Measurements from ENCODE around the gene AGAP2. TPM values are rescaled to one million over a fixed set of nuclear protein-coding genes. Genes with fewer than 3 reads are reported as not detected.

The AGAP2 gene
- total RNA-seq (2022; extraction: Qiagen RNA extraction) = 0.12 to 0.27 TPM (median 0.15 TPM) in 5 replicates

DNA sequence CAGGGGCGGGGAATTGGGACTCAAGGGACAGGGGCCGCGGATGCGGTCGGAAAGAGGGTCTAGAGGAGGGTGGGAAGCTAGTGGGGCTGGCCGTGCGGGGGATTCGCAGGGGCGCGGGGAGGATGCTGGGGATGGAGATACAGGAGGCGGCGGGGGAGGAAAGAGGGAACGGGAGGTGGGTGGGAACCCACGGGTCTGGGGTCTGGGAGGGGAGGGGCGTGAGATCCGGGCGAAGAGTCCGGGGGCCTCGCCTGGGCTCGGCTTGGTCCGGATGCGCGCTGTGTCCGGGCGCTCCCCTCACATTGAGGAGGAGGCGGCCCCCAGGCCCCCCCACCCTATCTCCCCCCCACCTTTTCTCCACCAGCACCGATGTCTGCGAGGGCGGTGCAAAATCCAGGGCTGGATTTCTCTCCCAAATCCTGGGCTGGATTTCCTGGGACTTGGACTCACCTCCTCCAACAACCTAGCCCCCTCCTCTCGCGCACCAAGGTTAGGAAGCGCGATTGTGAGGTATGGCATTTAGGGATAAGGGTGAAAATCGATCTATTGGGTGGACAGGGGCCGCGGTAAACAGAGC, at the start of gene AGAP2:
Gene AGAP2, minus strand, starts transcription at position 82 of the 577 bp plus-strand sequence. CDS start 496 bp downstream, outside the sequence.

GRCh38 chr12:57782608-57783465, 44.3 kb upstream of the AGAP2 start, which contains the start of gene TSFM:
Gene TSFM, plus strand, starts transcription at chr12:57782787. Its CDS starts 15 bp downstream, at chr12:57782802.

GRCh38 chr12:57772429-57773322, 34.1 kb upstream of the AGAP2 start, which contains the start of gene EEF1AKMT3:
Gene EEF1AKMT3, plus strand, starts transcription at chr12:57772614. Its CDS starts 111 bp downstream, at chr12:57772725.

GRCh38 chr12:57771873-57772428, 33.4 kb upstream of the AGAP2 start, which contains the start of gene METTL1:
Gene METTL1, minus strand, starts transcription at chr12:57772105. Its CDS starts 22 bp downstream, at chr12:57772083.

GRCh38 chr12:57766464-57767304, 28.1 kb upstream of the AGAP2 start, which contains the start of gene CYP27B1:
Gene CYP27B1, minus strand, starts transcription at chr12:57767078. Its CDS starts 37 bp downstream, at chr12:57767041.

GRCh38 chr12:57754411-57755193, 16.1 kb upstream of the AGAP2 start, which contains the start of gene MARCHF9:
Gene MARCHF9, plus strand, starts transcription at chr12:57755103. Its CDS starts 426 bp downstream, at chr12:57755529.

DNA sequence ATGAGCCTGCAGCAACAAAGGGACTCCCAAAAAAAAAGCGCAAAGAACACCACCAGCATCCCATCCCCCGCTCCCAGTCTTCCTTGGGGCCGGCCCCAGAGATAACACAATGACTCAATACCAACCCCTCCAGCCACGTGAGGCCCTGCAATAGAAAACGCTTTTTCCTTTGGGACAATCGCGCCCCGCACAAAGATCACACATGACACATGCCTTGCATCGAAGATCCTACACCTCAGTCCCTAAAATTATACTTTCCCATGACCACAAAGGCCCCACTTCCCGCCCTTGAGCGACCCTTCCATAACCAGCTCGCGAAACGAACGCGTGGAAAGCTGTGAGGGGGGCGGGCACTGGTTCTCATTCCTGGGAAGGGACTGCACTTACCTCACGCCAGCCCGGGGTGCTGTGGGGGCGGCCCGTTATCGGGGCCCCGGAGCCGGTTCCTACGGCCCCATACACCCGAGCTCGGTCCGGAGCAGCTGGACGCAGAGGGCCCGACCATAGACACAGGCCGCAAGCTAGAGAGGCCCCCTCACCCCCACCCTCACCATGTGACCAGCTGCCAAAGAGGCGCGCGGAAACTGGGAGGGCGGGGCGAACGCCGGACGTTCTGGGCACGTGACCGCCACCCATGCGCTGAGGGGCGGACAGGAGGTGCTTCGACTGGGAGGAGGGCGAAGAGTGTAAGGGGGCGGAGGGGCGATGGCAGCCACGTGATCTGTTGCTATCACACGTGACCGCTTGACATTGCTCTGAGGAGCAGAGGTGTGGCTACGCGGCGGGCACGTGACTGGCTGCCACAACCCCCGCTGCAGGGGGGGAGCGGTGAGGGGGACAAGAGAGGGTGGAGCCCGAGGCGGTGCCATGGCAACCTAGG, 13.5 kb upstream of the AGAP2 start, which contains the start of gene CDK4:
Gene CDK4, minus strand, starts transcription at position 523 of the 880 bp plus-strand sequence. CDS start 593 bp downstream, outside the sequence.

GRCh38 chr12:57744777-57745484, 6.4 kb upstream of the AGAP2 start, which contains the start of gene TSPAN31:
Gene TSPAN31, plus strand, starts transcription at chr12:57745039. Its CDS starts 116 bp downstream, at chr12:57745155.

DNA sequence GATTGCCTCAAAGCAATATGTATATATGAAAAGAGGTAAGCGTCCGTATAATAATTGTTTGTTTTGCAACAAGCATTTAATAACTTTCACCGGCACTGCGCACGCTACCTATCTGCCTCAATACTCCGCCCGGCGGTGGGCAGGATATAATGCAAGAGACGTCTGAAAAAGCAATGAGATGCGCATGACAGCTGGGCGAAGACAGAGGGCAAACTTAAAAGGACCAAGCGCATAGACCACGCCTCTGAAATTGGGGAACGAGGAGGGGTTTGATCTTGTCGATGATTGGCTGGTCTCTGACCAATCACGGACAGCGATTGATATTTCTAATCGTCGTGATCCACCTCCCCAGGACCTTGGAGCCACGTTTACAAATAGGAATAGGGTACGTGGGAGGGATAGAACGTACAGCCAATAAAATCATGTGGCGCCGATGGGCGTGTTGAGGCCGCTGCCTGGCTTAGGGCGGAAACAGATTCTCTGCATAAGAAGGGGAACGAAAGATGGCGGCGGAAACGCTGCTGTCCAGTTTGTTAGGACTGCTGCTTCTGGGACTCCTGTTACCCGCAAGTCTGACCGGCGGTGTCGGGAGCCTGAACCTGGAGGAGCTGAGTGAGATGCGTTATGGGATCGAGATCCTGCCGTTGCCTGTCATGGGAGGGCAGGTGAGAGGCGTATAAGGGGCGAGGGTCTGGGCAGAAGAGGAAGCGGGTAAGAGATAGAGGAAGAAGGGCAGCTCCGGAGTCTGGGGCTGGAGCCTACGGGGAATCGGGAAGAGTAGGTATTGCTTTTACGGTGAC, 44.7 kb downstream of the AGAP2 start, which contains the start of gene OS9:
Gene OS9, plus strand, starts transcription at position 474 of the 800 bp plus-strand sequence. Its CDS starts 30 bp downstream, at position 504.

Other genes starting within 250 kb of the AGAP2 start
- 29.1 to 35.1 TPM (median 30.6 TPM) in 5 replicates for gene DDIT3, start 218.2 kb downstream of the AGAP2 start, total RNA-seq (2022; extraction: Qiagen RNA extraction)
- gene MBD6, start 215.9 kb downstream of the AGAP2 start, total RNA-seq (2022; extraction: Qiagen RNA extraction) = 18.9 to 33.3 TPM (median 27.2 TPM) in 5 replicates
- gene DCTN2, start 191.6 kb downstream of the AGAP2 start, total RNA-seq (2022; extraction: Qiagen RNA extraction) = 111 to 169 TPM (median 122 TPM) in 5 replicates
- 0.10 to 0.36 TPM (median 0.24 TPM) in 5 replicates for gene KIF5A, start 188.7 kb downstream of the AGAP2 start, total RNA-seq (2022; extraction: Qiagen RNA extraction)
- 37.8 to 45.2 TPM (median 40.1 TPM) in 5 replicates for gene PIP4K2C, start 147.6 kb downstream of the AGAP2 start, total RNA-seq (2022; extraction: Qiagen RNA extraction)
- 14.1 to 19.9 TPM (median 19.8 TPM) in 5 replicates for gene DTX3, start 133.9 kb downstream of the AGAP2 start, total RNA-seq (2022; extraction: Qiagen RNA extraction)
- 4.8 to 6.9 TPM (median 6.3 TPM) in 5 replicates for gene ARHGEF25, start 127.3 kb downstream of the AGAP2 start, total RNA-seq (2022; extraction: Qiagen RNA extraction)
- gene B4GALNT1, start 105.5 kb downstream of the AGAP2 start, total RNA-seq (2022; extraction: Qiagen RNA extraction) = 33.2 to 55.1 TPM (median 48.9 TPM) in 5 replicates
- 114 to 128 TPM (median 119 TPM) in 5 replicates for gene OS9, start 44.6 kb downstream of the AGAP2 start, total RNA-seq (2022; extraction: Qiagen RNA extraction)
- 15.6 to 21.9 TPM (median 16.7 TPM) in 5 replicates for gene TSPAN31, start 6.3 kb upstream of the AGAP2 start, total RNA-seq (2022; extraction: Qiagen RNA extraction)
- gene CDK4, start 13.6 kb upstream of the AGAP2 start, total RNA-seq (2022; extraction: Qiagen RNA extraction) = 245 to 292 TPM (median 255 TPM) in 5 replicates
- gene MARCHF9, start 16.4 kb upstream of the AGAP2 start, total RNA-seq (2022; extraction: Qiagen RNA extraction) = 6.3 to 8.4 TPM (median 7.9 TPM) in 5 replicates
- 1.2 to 3.7 TPM (median 2.0 TPM) in 5 replicates for gene CYP27B1, start 28.3 kb upstream of the AGAP2 start, total RNA-seq (2022; extraction: Qiagen RNA extraction)
- gene METTL1, start 33.4 kb upstream of the AGAP2 start, total RNA-seq (2022; extraction: Qiagen RNA extraction) = 54.5 to 55.9 TPM (median 55.3 TPM) in 5 replicates
- 4.3 to 6.2 TPM (median 6.0 TPM) in 5 replicates for gene EEF1AKMT3, start 33.9 kb upstream of the AGAP2 start, total RNA-seq (2022; extraction: Qiagen RNA extraction)
- 66.1 to 77.5 TPM (median 72.4 TPM) in 5 replicates for gene TSFM, start 44.0 kb upstream of the AGAP2 start, total RNA-seq (2022; extraction: Qiagen RNA extraction)
- 0.35 to 1.2 TPM (median 0.50 TPM) in 5 replicates for gene AVIL, start 80.0 kb upstream of the AGAP2 start, total RNA-seq (2022; extraction: Qiagen RNA extraction)
- 42.4 to 59.4 TPM (median 53.9 TPM) in 5 replicates for gene CTDSP2, start 108.0 kb upstream of the AGAP2 start, total RNA-seq (2022; extraction: Qiagen RNA extraction)
- 5.6 to 6.0 TPM (median 5.8 TPM) in 5 replicates for gene ATP23, start 202.8 kb upstream of the AGAP2 start, total RNA-seq (2022; extraction: Qiagen RNA extraction)